Activated T-helper 17 cell treated with anti-CD3 and anti-CD28 coated beads, Interleukin-2, amount 50 U/mL, for 72 hours (primary cell): ENCODE measurements around the gene RAPGEFL1. TPM values are rescaled to one million over a fixed set of nuclear protein-coding genes. Genes with fewer than 3 reads are reported as not detected.
A peak's percentile ranks its signal among the peaks of the same experiment; 100 is the strongest.

Experiments used
- ATAC-seq: fragments of 150-1000 bp; cut with Tn5 transposase; replicated peaks from 2 replicates; pipeline ENCODE4 v1.10.0; 2021; ENCODE audit warnings: mild to moderate bottlenecking, moderate library complexity
- H3K27ac Mint-ChIP-seq: one replicate; pipeline ENCODE4 v1.8.0; 2022; ENCODE audit warnings: mixed read lengths
- H3K27me3 Mint-ChIP-seq: one replicate; pipeline ENCODE4 v1.8.0; 2022; ENCODE audit warnings: mixed read lengths
- H3K36me3 Mint-ChIP-seq: one replicate; pipeline ENCODE4 v1.8.0; 2022; ENCODE audit warnings: low read depth, mild to moderate bottlenecking, mixed read lengths
- H3K4me1 Mint-ChIP-seq: one replicate; pipeline ENCODE4 v1.8.0; 2022; ENCODE audit warnings: mixed read lengths
- H3K4me3 Mint-ChIP-seq: one replicate; pipeline ENCODE4 v1.8.0; 2022; ENCODE audit warnings: mild to moderate bottlenecking, mixed read lengths
- H3K9me3 Mint-ChIP-seq: one replicate; pipeline ENCODE4 v1.8.0; 2022; ENCODE audit warnings: mixed read lengths
- total RNA-seq, 2 donors: library from RNA; stranded (reverse); gene quantifications; one replicate each; pipeline ENCODE4 v1.2.3, GENCODE V29; 2022

Gene RAPGEFL1
- total RNA-seq, 2 donors from 2014 or later, result 9.4 to 9.9 TPM

- no peak for ATAC-seq
- no peak overlapping the region for H3K27ac Mint-ChIP-seq
- H3K4me3 Mint-ChIP-seq, result no peak overlapping the region
- no peaks in the 10 kb centered on the region for H3K27me3 Mint-ChIP-seq
- H3K4me1 Mint-ChIP-seq, result peaks cover 13% of the 10 kb centered on the region
- no peaks in the 10 kb centered on the region for H3K9me3 Mint-ChIP-seq
- peaks cover 82% of the 10 kb centered on the region for H3K36me3 Mint-ChIP-seq
These were observed 17.8 kb upstream of the RAPGEFL1 start for GRCh38 chr17:40159456-40159855.

DNA sequence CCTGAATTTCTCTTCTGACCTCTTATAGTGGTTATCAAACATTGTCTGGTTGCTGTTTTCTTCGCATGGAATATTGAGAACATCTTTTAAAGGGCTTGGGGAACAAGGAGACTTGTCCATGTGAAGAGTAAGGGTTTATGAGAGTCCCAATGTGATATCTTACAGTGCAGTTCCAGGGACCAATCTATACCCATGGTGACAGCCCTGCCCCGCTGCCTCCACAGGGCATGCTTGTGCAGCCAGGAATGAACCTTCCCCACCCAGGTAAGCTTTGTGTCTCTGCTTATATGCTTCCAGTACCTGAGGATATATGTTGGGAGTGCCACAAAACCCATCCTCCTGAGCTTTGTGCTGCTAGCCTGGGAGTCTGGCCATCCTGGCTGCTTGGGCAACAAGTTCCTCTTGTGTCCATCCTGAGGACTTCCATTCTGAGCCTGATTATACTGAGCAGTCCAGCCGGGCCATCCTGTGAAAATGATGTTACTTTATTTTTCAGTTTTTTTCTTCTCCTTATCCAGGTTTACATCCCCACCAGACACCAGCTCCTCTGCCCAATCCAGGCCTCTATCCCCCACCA is 9.5 kb upstream of the RAPGEFL1 start:
- H3K9me3 Mint-ChIP-seq, result no peaks in the 10 kb centered on the region
- no peaks in the 10 kb centered on the region for H3K27me3 Mint-ChIP-seq
- H3K27ac Mint-ChIP-seq, result peak overlapping the region; percentile 53
- H3K4me3 Mint-ChIP-seq, result no peak overlapping the region
- peaks cover 100% of the 10 kb centered on the region for H3K36me3 Mint-ChIP-seq
- H3K4me1 Mint-ChIP-seq, result peaks cover 4% of the 10 kb centered on the region
- peak; percentile 9 for ATAC-seq

DNA sequence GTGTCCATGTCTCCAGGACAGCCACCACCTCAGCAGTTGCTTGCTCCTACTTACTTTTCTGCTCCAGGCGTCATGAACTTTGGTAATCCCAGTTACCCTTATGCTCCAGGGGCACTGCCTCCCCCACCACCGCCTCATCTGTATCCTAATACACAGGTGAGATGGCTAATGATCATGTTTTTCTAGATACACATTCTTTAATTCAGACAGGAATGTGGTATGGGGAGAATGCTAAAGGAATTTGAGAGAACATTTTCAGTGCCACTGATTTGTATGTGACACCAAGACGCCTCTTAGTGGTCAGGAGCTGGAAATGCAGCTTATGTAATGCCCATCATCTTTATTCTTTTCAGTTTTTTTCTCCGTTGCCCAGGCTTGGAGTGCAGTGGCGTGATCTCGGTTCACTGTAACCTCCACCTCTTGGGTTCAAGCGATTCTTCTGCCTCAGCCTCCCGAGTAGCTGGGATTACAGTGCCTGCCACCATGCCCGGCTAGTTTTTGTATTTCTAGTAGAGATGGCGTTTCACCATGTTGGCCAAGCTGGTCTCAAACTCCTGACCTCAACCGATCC is 8.9 kb upstream of the RAPGEFL1 start:
- H3K4me1 Mint-ChIP-seq, result peaks cover 4% of the 10 kb centered on the region
- H3K9me3 Mint-ChIP-seq, result no peaks in the 10 kb centered on the region
- ATAC-seq, result peak; percentile 69

DNA sequence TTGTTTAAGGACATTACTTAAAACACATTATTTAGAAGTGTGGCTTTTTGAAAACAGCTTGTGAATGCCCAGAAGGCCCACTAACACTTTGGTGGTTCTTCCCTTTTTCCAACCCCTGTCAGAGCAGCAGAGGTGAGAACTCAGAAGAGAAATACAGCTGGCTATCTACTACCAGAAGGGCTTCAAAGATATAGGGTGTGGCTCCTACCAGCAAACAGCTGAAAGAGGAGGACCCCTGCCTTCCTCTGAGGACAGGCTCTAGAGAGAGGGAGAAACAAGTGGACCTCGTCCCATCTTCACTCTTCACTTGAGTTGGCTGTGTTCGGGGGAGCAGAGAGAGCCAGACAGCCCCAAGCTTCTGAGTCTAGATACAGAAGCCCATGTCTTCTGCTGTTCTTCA is 6.9 kb upstream of the RAPGEFL1 start:
- Mint-ChIP-seq H3K36me3 (peaks cover 98% of the 10 kb centered on the region), H3K4me1 (peaks cover 4% of the 10 kb centered on the region), H3K4me3 (no peak overlapping the region), H3K9me3 (no peaks in the 10 kb centered on the region), H3K27me3 (no peaks in the 10 kb centered on the region), H3K27ac (peak overlapping the region; percentile 7)
- ATAC-seq, result no peak

More for the DNA sequence above, 8.9 kb upstream of the RAPGEFL1 start:
- Mint-ChIP-seq H3K4me3 (no peak overlapping the region), H3K36me3 (peaks cover 100% of the 10 kb centered on the region), H3K27ac (peak overlapping the region; percentile 53), H3K27me3 (no peaks in the 10 kb centered on the region)

DNA sequence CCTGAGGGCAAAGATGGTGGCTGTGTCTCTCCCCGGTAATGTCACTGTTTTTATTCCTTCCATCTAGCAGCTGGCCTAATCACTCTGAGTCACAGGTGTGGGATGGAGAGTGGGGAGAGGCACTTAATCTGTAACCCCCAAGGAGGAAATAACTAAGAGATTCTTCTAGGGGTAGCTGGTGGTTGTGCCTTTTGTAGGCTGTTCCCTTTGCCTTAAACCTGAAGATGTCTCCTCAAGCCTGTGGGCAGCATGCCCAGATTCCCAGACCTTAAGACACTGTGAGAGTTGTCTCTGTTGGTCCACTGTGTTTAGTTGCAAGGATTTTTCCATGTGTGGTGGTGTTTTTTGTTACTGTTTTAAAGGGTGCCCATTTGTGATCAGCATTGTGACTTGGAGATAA is 5.5 kb upstream of the RAPGEFL1 start:
- ATAC-seq, result no peak
- Mint-ChIP-seq H3K4me1 (peaks cover 6% of the 10 kb centered on the region), H3K9me3 (no peaks in the 10 kb centered on the region), H3K36me3 (peaks cover 93% of the 10 kb centered on the region), H3K27me3 (no peaks in the 10 kb centered on the region), H3K4me3 (no peak overlapping the region), H3K27ac (peak overlapping the region; percentile 5)

DNA sequence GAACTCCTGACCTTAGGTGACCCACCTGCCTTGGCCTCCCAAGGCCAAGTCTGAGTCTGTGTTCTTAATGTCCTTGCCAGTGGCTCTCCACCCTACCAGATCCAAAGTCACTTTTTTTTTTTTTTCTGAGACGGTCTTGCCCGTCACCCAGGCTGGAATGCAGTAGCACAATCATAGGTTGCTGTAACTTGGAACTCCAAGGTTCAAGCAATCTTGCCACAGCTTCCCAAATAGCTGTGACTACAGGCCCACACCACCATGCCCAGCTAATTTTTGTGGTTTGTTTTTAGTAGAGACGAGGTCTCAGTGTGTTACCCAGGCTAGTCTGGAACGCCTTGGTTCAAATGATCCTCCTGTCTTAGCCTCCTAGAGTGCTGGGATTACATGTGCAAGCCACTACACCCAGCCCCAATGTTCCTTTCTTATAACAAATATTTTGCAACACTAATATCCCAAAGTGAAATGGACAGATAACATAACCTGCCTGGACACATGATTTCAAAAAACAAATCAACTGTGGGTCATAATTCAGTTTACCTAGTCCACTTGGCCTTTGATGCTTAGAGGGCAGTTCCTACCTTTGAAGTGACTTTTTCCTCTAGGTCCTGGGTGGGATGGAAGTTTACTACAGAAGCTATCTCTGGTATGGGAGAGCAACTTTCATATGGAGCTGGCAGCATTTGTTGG is 4.0 kb upstream of the RAPGEFL1 start:
- ATAC-seq, result no peak
- Mint-ChIP-seq H3K27ac (no peak overlapping the region), H3K4me3 (no peak overlapping the region), H3K27me3 (no peaks in the 10 kb centered on the region), H3K4me1 (peaks cover 10% of the 10 kb centered on the region), H3K9me3 (no peaks in the 10 kb centered on the region), H3K36me3 (peaks cover 84% of the 10 kb centered on the region)

GRCh38 chr17:40173778-40174135 is 3.5 kb upstream of the RAPGEFL1 start:
- Mint-ChIP-seq H3K4me3 (no peak overlapping the region), H3K27me3 (no peaks in the 10 kb centered on the region), H3K27ac (no peak overlapping the region), H3K4me1 (peaks cover 8% of the 10 kb centered on the region), H3K9me3 (no peaks in the 10 kb centered on the region), H3K36me3 (peaks cover 79% of the 10 kb centered on the region)
- no peak for ATAC-seq

GRCh38 chr17:40174514-40174913 is 2.8 kb upstream of the RAPGEFL1 start:
- H3K27me3 Mint-ChIP-seq, result no peaks in the 10 kb centered on the region
- H3K36me3 Mint-ChIP-seq, result peaks cover 72% of the 10 kb centered on the region
- no peaks in the 10 kb centered on the region for H3K9me3 Mint-ChIP-seq
- ATAC-seq, result no peak
- H3K4me1 Mint-ChIP-seq, result peaks cover 8% of the 10 kb centered on the region
- H3K27ac Mint-ChIP-seq, result no peak overlapping the region
- no peak overlapping the region for H3K4me3 Mint-ChIP-seq

DNA sequence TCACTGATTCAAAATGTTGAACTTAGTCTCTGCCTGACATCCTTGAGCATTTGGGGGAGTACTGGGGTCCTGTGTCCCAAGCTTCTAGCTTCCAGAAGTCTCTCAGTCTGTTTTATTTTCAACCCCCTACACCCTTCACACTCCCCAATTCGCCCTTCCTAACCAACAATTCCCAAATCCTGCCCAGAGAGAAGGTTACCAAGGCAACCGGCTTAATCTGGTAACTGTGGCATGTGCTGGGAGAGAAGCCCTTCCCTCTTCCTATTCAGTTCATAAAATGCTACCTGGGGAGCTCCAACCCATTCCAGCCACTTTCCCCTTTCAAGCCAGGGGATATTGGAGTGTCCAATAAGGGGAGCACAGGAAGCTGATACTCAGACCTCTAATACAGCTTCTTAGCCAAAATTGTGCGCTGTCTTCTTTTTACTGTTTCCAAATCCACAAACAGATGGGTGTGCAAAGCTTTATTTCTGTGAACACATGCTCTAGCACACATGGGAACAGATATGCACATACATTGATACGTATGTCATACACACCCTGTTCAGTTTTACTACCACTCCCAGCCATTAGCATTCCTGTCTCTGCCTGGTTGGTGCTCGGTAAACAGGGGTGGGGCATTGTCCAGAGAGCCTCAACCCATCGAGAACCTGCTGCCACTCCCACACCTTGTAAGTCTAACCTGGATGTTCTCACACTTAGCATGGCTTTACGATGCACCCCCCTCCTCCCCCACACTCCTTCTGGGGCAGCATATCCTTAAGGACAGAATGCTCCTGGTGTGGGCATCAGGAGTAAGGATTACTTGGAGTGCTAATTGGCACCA is 1.1 kb upstream of the RAPGEFL1 start:
- Mint-ChIP-seq H3K9me3 (no peaks in the 10 kb centered on the region), H3K36me3 (peaks cover 55% of the 10 kb centered on the region), H3K27ac (no peak overlapping the region), H3K4me3 (peak overlapping the region; percentile 57), H3K4me1 (peaks cover 8% of the 10 kb centered on the region), H3K27me3 (no peaks in the 10 kb centered on the region)
- no peak for ATAC-seq

- Mint-ChIP-seq H3K27ac (peak overlapping the region; percentile 46), H3K4me3 (peak overlapping the region; percentile 57), H3K36me3 (peaks cover 49% of the 10 kb centered on the region), H3K9me3 (no peaks in the 10 kb centered on the region), H3K4me1 (peaks cover 8% of the 10 kb centered on the region), H3K27me3 (no peaks in the 10 kb centered on the region)
- ATAC-seq, result peak; percentile 21
These were observed 538 bp upstream of the RAPGEFL1 start for GRCh38 chr17:40176754-40177110.

GRCh38 chr17:40178021-40178601 is 841 bp downstream of the RAPGEFL1 start:
- Mint-ChIP-seq H3K36me3 (peaks cover 36% of the 10 kb centered on the region), H3K9me3 (no peaks in the 10 kb centered on the region), H3K27me3 (no peaks in the 10 kb centered on the region), H3K27ac (no peak overlapping the region), H3K4me3 (peak overlapping the region; percentile 25), H3K4me1 (peaks cover 8% of the 10 kb centered on the region)
- ATAC-seq, result no peak

DNA sequence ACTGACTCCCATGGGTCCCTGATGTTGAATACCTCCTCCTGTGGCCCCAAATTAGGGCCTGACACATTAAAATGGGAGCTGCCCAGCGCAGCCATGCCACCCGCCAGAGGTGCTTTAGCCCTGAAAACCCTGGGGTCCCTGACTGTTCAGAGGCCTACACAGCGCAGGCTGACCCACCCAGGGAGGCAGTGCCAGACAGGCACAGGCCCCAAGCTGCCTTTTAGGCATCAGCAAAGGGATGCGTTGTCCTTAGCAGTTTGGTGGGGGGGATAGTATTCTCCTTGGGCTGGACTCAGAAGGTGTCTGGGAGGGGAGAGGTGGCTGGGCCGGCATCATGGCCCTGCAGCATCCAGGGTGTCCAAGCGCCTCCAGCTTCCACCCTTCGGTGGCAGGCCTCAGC is 1.4 kb downstream of the RAPGEFL1 start:
- Mint-ChIP-seq H3K4me1 (peaks cover 8% of the 10 kb centered on the region), H3K4me3 (peak overlapping the region; percentile 25), H3K27me3 (no peaks in the 10 kb centered on the region), H3K27ac (no peak overlapping the region), H3K36me3 (peaks cover 30% of the 10 kb centered on the region), H3K9me3 (no peaks in the 10 kb centered on the region)
- ATAC-seq, result no peak

- peaks cover 8% of the 10 kb centered on the region for H3K4me1 Mint-ChIP-seq
- no peak for ATAC-seq
- H3K9me3 Mint-ChIP-seq, result no peaks in the 10 kb centered on the region
- H3K27ac Mint-ChIP-seq, result no peak overlapping the region
- H3K27me3 Mint-ChIP-seq, result no peaks in the 10 kb centered on the region
- no peak overlapping the region for H3K4me3 Mint-ChIP-seq
- H3K36me3 Mint-ChIP-seq, result peaks cover 16% of the 10 kb centered on the region
These were observed 2.8 kb downstream of the RAPGEFL1 start for GRCh38 chr17:40179923-40180659.

GRCh38 chr17:40180694-40181093 is 3.4 kb downstream of the RAPGEFL1 start:
- H3K27me3 Mint-ChIP-seq, result no peaks in the 10 kb centered on the region
- H3K27ac Mint-ChIP-seq, result no peak overlapping the region
- peaks cover 15% of the 10 kb centered on the region for H3K36me3 Mint-ChIP-seq
- ATAC-seq, result no peak
- H3K4me1 Mint-ChIP-seq, result peaks cover 8% of the 10 kb centered on the region
- no peak overlapping the region for H3K4me3 Mint-ChIP-seq
- no peaks in the 10 kb centered on the region for H3K9me3 Mint-ChIP-seq
